GM23248 (cell line): Measurements from ENCODE around the gene LYPD6B. TPM values are rescaled to one million over a fixed set of nuclear protein-coding genes. Genes with fewer than 3 reads are reported as not detected.

Experiments
- DNase-seq: peaks from one replicate; pipeline ENCODE4 v3.0.0-alpha.2; 2015
- H2AFZ ChIP-seq: fragments of 200-600 bp; sonication (generic); 2 replicates; pipeline ENCODE4 v1.6.1; 2016; ENCODE audit warnings: antibody characterized with exemption
- H3F3A ChIP-seq: fragments of 200-600 bp; sonication (generic); 2 replicates; pipeline ENCODE4 v1.6.1; 2016; ENCODE audit warnings: mild to moderate bottlenecking, antibody characterized with exemption, mixed run types; ENCODE audit not compliant: insufficient read depth
- H3K27ac ChIP-seq: fragments of 200-600 bp; sonication (generic); 2 replicates; pipeline ENCODE4 v1.5.1; 2016; ENCODE audit warnings: mild to moderate bottlenecking
- H3K27me3 ChIP-seq: fragments of 200-600 bp; sonication (generic); replicated peaks from 2 replicates; pipeline ENCODE4 v1.6.1; 2016; ENCODE audit warnings: mild to moderate bottlenecking; ENCODE audit not compliant: insufficient read depth
- H3K36me3 ChIP-seq: fragments of 200-600 bp; sonication (generic); 2 replicates; pipeline ENCODE4 v1.6.1; 2016; ENCODE audit warnings: low read depth, mild to moderate bottlenecking
- H3K4me1 ChIP-seq: fragments of 200-600 bp; sonication (generic); 2 replicates; pipeline ENCODE4 v1.6.1; 2016; ENCODE audit warnings: mild to moderate bottlenecking; ENCODE audit not compliant: insufficient read depth
- H3K4me2 ChIP-seq: fragments of 200-600 bp; sonication (generic); one replicate; pipeline ENCODE4 v1.6.1; 2016; ENCODE audit warnings: mild to moderate bottlenecking; ENCODE audit not compliant: unreplicated experiment
- H3K4me3 ChIP-seq: fragments of 200-600 bp; sonication (generic); 2 replicates; pipeline ENCODE4 v1.5.1; 2016; ENCODE audit warnings: mild to moderate bottlenecking
- H3K79me2 ChIP-seq: fragments of 200-600 bp; sonication (generic); 2 replicates; pipeline ENCODE4 v1.6.1; 2016; ENCODE audit warnings: mild to moderate bottlenecking; ENCODE audit not compliant: insufficient read depth
- H3K9ac ChIP-seq: fragments of 200-600 bp; sonication (generic); 2 replicates; pipeline ENCODE4 v1.6.1; 2016; ENCODE audit warnings: mild to moderate bottlenecking
- H3K9me2 ChIP-seq: fragments of 200-600 bp; sonication (generic); 2 replicates; pipeline ENCODE4 v1.6.1; 2016; ENCODE audit warnings: mixed run types, mild to moderate bottlenecking, moderate library complexity; ENCODE audit not compliant: insufficient read depth
- H3K9me3 ChIP-seq: fragments of 200-600 bp; sonication (generic); one replicate; pipeline ENCODE4 v1.6.1; 2017; ENCODE audit warnings: low read depth
- H4K20me1 ChIP-seq: fragments of 200-600 bp; sonication (generic); 2 replicates; pipeline ENCODE4 v1.6.0; 2016; ENCODE audit not compliant: insufficient read depth
- EZH2 ChIP-seq: fragments of 200-600 bp; sonication (generic); IDR thresholded peaks from 2 replicates; pipeline ENCODE4 v1.6.1; 2018; ENCODE audit warnings: antibody characterized with exemption, mild to moderate bottlenecking; ENCODE audit not compliant: insufficient read depth, poor library complexity, severe bottlenecking
- EZH2phosphoT487 ChIP-seq: fragments of 200-600 bp; sonication (generic); IDR thresholded peaks from 2 replicates; pipeline ENCODE4 v1.6.1; 2018; ENCODE audit warnings: antibody characterized with exemption, moderate library complexity, mild to moderate bottlenecking, low read depth; ENCODE audit not compliant: insufficient read depth
- WGBS, 2 experiments: methylation state at CpG; one replicate each; pipeline ENCODE4 v1.1.6; 2015 to 2017; ENCODE audit warnings: low lambda C conversion rate in 2 of 2, low coverage in 1 of 2; ENCODE audit errors: missing lambda C conversion rate in 2 of 2; 5-methylcytosine and 5-hydroxymethylcytosine counted together
- in situ Hi-C: fragments of 300-500 bp; cut with MboI; formaldehyde crosslinking; loops from 2 replicates; pipeline ENCODE4 v1.15.0; 2020
- polyA plus RNA-seq: library from polyadenylated mRNA; unstranded; fragments of >200 nt; fragmentation: Nextera tagmentation; extraction: Ambion mirVana; gene quantifications from 2 replicates; pipeline ENCODE4 v1.2.1, GENCODE V29; 2016
- total RNA-seq: library from RNA; depleted of rRNA; stranded (reverse); fragments of >200 nt; shearing (Covaris generic); gene quantifications from 2 replicates; pipeline ENCODE4 v1.2.3, GENCODE V29; 2014

The LYPD6B gene
- total and polyA plus RNA-seq, 2 experiments from 2014 or later: 3.9 to 11.4 TPM

GRCh38 chr2:149134335-149134923, 95.9 kb downstream of the LYPD6B start:
- Histone ChIP-seq H2AFZ (no peak overlapping the region), H3K9me3 (no peaks in the 10 kb centered on the region), H3K27ac (no peak overlapping the region), H4K20me1 (no peaks in the 10 kb centered on the region), H3F3A (no peaks in the 10 kb centered on the region), H3K9ac (no peak overlapping the region), H3K4me2 (no peak overlapping the region), H3K36me3 (no peaks in the 10 kb centered on the region), H3K9me2 (no peaks in the 10 kb centered on the region), H3K79me2 (no peaks in the 10 kb centered on the region), H3K27me3 (no peaks in the 10 kb centered on the region), H3K4me1 (no peaks in the 10 kb centered on the region), H3K4me3 (no peak overlapping the region)
- no peak for DNase-seq
- WGBS, 2 experiments: 71 to 77% methylated on average over 5 of the region's 5 CpGs
- TF ChIP-seq EZH2phosphoT487: no peak
- in situ Hi-C loops: no loop called here

GRCh38 chr2:149136111-149136510, 97.6 kb downstream of the LYPD6B start:
- no peaks in the 10 kb centered on the region for H3K9me3 ChIP-seq
- no peaks in the 10 kb centered on the region for H3K27me3 ChIP-seq
- H3K9ac ChIP-seq: no peak overlapping the region
- H3F3A ChIP-seq: no peaks in the 10 kb centered on the region
- H3K27ac ChIP-seq: no peak overlapping the region
- no peaks in the 10 kb centered on the region for H4K20me1 ChIP-seq
- H3K4me2 ChIP-seq: no peak overlapping the region
- no peaks in the 10 kb centered on the region for H3K36me3 ChIP-seq
- TF ChIP-seq EZH2 (no peak), EZH2phosphoT487 (no peak)
- no peak overlapping the region for H3K4me3 ChIP-seq
- no peaks in the 10 kb centered on the region for H3K9me2 ChIP-seq
- H3K4me1 ChIP-seq: no peaks in the 10 kb centered on the region
- DNase-seq: no peak
- in situ Hi-C loops: no loop called here
- H2AFZ ChIP-seq: no peak overlapping the region
- H3K79me2 ChIP-seq: no peaks in the 10 kb centered on the region
- 69 to 74% methylated on average over 4 of the region's 4 CpGs for WGBS, 2 experiments

GRCh38 chr2:149141046-149141445, 102.5 kb downstream of the LYPD6B start:
- no peaks in the 10 kb centered on the region for H3K9me3 ChIP-seq
- DNase-seq: peak; percentile 5
- 62 to 68% methylated on average over 5 of the region's 5 CpGs for WGBS, 2 experiments
- no peak overlapping the region for H3K9ac ChIP-seq
- in situ Hi-C loops: no loop called here
- H2AFZ ChIP-seq: no peak overlapping the region
- no peaks in the 10 kb centered on the region for H3K4me1 ChIP-seq
- H3K9me2 ChIP-seq: no peaks in the 10 kb centered on the region
- no peaks in the 10 kb centered on the region for H3K36me3 ChIP-seq
- TF ChIP-seq EZH2phosphoT487: no peak
- no peak for TF ChIP-seq EZH2
- no peaks in the 10 kb centered on the region for H4K20me1 ChIP-seq
- no peaks in the 10 kb centered on the region for H3K79me2 ChIP-seq
- H3K27me3 ChIP-seq: no peaks in the 10 kb centered on the region
- H3K27ac ChIP-seq: no peak overlapping the region
- no peaks in the 10 kb centered on the region for H3F3A ChIP-seq
- no peak overlapping the region for H3K4me2 ChIP-seq
- no peak overlapping the region for H3K4me3 ChIP-seq

GRCh38 chr2:149143734-149144133, 105.2 kb downstream of the LYPD6B start:
- 67 to 70% methylated on average over 1 of the region's 1 CpG for WGBS, 2 experiments
- TF ChIP-seq EZH2phosphoT487: no peak
- no peak for TF ChIP-seq EZH2
- H3K4me2 ChIP-seq: no peak overlapping the region
- H3K9ac ChIP-seq: no peak overlapping the region
- H3K9me2 ChIP-seq: no peaks in the 10 kb centered on the region
- no peaks in the 10 kb centered on the region for H3K36me3 ChIP-seq
- no peaks in the 10 kb centered on the region for H3F3A ChIP-seq
- no peaks in the 10 kb centered on the region for H3K9me3 ChIP-seq
- no peak overlapping the region for H2AFZ ChIP-seq
- H3K27me3 ChIP-seq: no peaks in the 10 kb centered on the region
- no peaks in the 10 kb centered on the region for H3K4me1 ChIP-seq
- no peak overlapping the region for H3K27ac ChIP-seq
- no peak overlapping the region for H3K4me3 ChIP-seq
- in situ Hi-C loops: no loop called here
- H3K79me2 ChIP-seq: no peaks in the 10 kb centered on the region
- no peaks in the 10 kb centered on the region for H4K20me1 ChIP-seq
- DNase-seq: no peak
